HEK293 (cell line): ENCODE measurements around the gene PTGER3.

Source experiments
- CTCF ChIA-PET: fragments of 350-600 bp; formaldehyde crosslinking; extraction: SDS; loops from one replicate; lab custom pipeline; 2021; ENCODE audit warnings: antibody characterized with exemption; lab: Yijun Ruan, JAX
- POLR2A ChIA-PET: fragments of 300-600 bp; formaldehyde crosslinking; extraction: SDS; loops from one replicate; lab custom pipeline; 2020; ENCODE audit warnings: antibody characterized with exemption, inconsistent platforms; lab: Yijun Ruan, JAX
- H3K27ac ChIP-seq: fragments of 200-500 bp; sonication (Bioruptor generic); 2 replicates; pipeline ENCODE4 v1.5.1; 2014; ENCODE audit warnings: low read depth, low read length, control low read depth, inconsistent platforms; ENCODE audit errors: extremely low read depth
- H3K36me3 ChIP-seq, 2 experiments: fragments of 200-500 bp in 1 of 2; sonication (Bioruptor generic) in 1 of 2; 1 replicate in 1 of 2; 2 replicates in 1 of 2; pipeline ENCODE4 v1.5.1; 2014 to 2017; ENCODE audit warnings: inconsistent platforms in 2 of 2, low read length in 2 of 2; ENCODE audit not compliant: control insufficient read depth in 2 of 2, insufficient read depth in 1 of 2
- H3K4me1 ChIP-seq: fragments of 200-500 bp; sonication (Bioruptor generic); 2 replicates; pipeline ENCODE4 v1.5.1; 2014; ENCODE audit warnings: mild to moderate bottlenecking, low read length, inconsistent platforms; ENCODE audit not compliant: control insufficient read depth, insufficient read depth
- H3K4me3 ChIP-seq: 2 replicates; pipeline ENCODE4 v1.5.1; 2011; ENCODE audit warnings: low read depth, mild to moderate bottlenecking, control low read depth, low read length, moderate library complexity
- H3K9me3 ChIP-seq: fragments of 200-500 bp; sonication (Bioruptor generic); 2 replicates; pipeline ENCODE4 v1.5.1; 2014; ENCODE audit warnings: low read depth, low read length, inconsistent platforms; ENCODE audit not compliant: control insufficient read depth, insufficient read depth
- GLI2 ChIP-seq: fragments of 450-650 bp; formaldehyde crosslinking; IDR thresholded peaks from 2 replicates; pipeline ENCODE4; 2017; ENCODE audit warnings: missing biosample characterization, missing genetic modification characterization, low read depth, borderline replicate concordance
- MYNN ChIP-seq: fragments of 450-650 bp; formaldehyde crosslinking; IDR thresholded peaks from 2 replicates; pipeline ENCODE4 v1.5.1; 2016; ENCODE audit warnings: missing biosample characterization, missing genetic modification characterization, borderline replicate concordance
- PRDM1 ChIP-seq: fragments of 450-650 bp; formaldehyde crosslinking; IDR thresholded peaks from 2 replicates; pipeline ENCODE4; 2016; ENCODE audit warnings: missing biosample characterization, missing genetic modification characterization
- ZEB2 ChIP-seq: fragments of 450-650 bp; formaldehyde crosslinking; IDR thresholded peaks from 2 replicates; pipeline ENCODE4 v1.5.1; 2016; ENCODE audit warnings: missing biosample characterization, missing genetic modification characterization
- ZNF121 ChIP-seq: fragments of 450-650 bp; formaldehyde crosslinking; IDR thresholded peaks from 2 replicates; pipeline ENCODE4 v1.5.1; 2016; ENCODE audit warnings: missing biosample characterization, missing genetic modification characterization
- ZNF132 ChIP-seq: fragments of 450-650 bp; formaldehyde crosslinking; IDR thresholded peaks from 2 replicates; pipeline ENCODE4 v1.5.1; 2017; ENCODE audit warnings: missing biosample characterization, missing genetic modification characterization, borderline replicate concordance
- ZNF324 ChIP-seq: fragments of 450-650 bp; formaldehyde crosslinking; IDR thresholded peaks from 2 replicates; pipeline ENCODE4 v1.5.1; 2016; ENCODE audit warnings: missing biosample characterization, missing genetic modification characterization
- ZNF335 ChIP-seq: fragments of 450-650 bp; formaldehyde crosslinking; conservative IDR thresholded peaks from 2 replicates; pipeline ENCODE4 v1.5.1; 2016; ENCODE audit warnings: missing biosample characterization, missing genetic modification characterization
- ZNF514 ChIP-seq: fragments of 450-650 bp; formaldehyde crosslinking; IDR thresholded peaks from 2 replicates; pipeline ENCODE4 v1.5.1; 2016; ENCODE audit warnings: missing biosample characterization, missing genetic modification characterization
- ZNF558 ChIP-seq: fragments of 450-650 bp; formaldehyde crosslinking; IDR thresholded peaks from 2 replicates; pipeline ENCODE4 v1.5.1; 2016; ENCODE audit warnings: missing biosample characterization, missing genetic modification characterization
- ZNF660 ChIP-seq: fragments of 450-650 bp; IDR thresholded peaks from 2 replicates; pipeline ENCODE4 v1.5.1; 2018; ENCODE audit warnings: missing biosample characterization, mild to moderate bottlenecking, missing genetic modification characterization
- TF ChIP-seq, protein P1 (sequence below): fragments of 450-650 bp; formaldehyde crosslinking; IDR thresholded peaks from 2 replicates; pipeline ENCODE4 v1.5.1; 2016; ENCODE audit warnings: missing biosample characterization, missing genetic modification characterization, borderline replicate concordance
- TF ChIP-seq, protein P2 (sequence below): fragments of 450-650 bp; formaldehyde crosslinking; conservative IDR thresholded peaks from 2 replicates; pipeline ENCODE4 v1.5.1; 2016; ENCODE audit warnings: low read depth, missing biosample characterization, missing genetic modification characterization
- TF ChIP-seq, protein P3 (sequence below): fragments of 450-650 bp; formaldehyde crosslinking; IDR thresholded peaks from 2 replicates; pipeline ENCODE4 v1.5.1; 2016; ENCODE audit warnings: missing biosample characterization, missing genetic modification characterization
- TF ChIP-seq, protein P4 (sequence below): fragments of 450-650 bp; formaldehyde crosslinking; IDR thresholded peaks from 2 replicates; pipeline ENCODE4 v1.5.1; 2016; ENCODE audit warnings: missing biosample characterization, missing genetic modification characterization

PTGER3 gene

DNA sequence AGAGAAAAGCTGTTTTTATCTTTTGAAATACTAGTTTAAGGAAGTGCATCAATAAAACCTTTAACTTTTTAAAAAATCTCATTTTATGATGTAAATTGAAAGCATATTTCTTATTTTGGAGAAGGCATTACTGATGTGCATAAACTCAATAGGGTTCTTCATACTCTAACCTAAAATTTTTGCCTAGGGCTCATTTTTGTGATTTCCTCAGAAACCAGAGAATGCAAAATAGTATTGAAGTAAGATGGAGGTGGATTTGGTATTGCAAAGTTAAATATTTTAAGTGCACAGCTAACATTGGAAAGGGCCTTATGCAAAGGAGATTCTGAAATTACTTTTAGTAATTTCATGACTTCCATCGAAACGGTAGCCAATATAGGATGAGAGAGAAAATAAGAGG is 101.9 kb downstream of the PTGER3 start:
- no peaks in the 10 kb centered on the region for H3K4me1 ChIP-seq
- H3K36me3 ChIP-seq: no peaks in the 10 kb centered on the region
- ChIA-PET POLR2A (no interaction called here), CTCF (no interaction called here)
- no peaks in the 10 kb centered on the region for H3K9me3 ChIP-seq
- TF ChIP-seq ZNF514 (tag by site-specific recombination): no peak
- TF ChIP-seq ZNF121 (tag by site-specific recombination): no peak
- H3K27ac ChIP-seq: no peak overlapping the region
- no peak overlapping the region for H3K4me3 ChIP-seq

DNA sequence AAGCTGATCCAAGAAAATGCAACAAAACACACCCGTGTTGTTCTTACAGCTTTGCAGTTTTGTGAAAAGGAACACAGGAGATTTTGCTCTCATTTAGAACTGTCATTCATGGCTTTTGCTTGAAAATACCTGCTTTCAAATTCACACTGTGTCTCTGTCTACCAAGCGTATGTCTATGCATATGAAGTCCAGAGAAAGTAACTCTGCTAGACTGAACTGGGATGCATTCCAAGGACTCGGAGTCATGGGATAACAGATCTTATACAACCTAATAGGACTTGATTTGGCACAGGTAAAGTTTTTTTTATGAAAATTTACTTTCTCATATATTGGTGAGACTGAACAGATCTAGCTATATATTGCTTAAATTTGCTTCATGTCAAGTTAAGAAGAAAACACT is 102.4 kb downstream of the PTGER3 start:
- Histone ChIP-seq H3K36me3 (no peaks in the 10 kb centered on the region), H3K4me1 (no peaks in the 10 kb centered on the region), H3K27ac (no peak overlapping the region), H3K9me3 (no peaks in the 10 kb centered on the region), H3K4me3 (no peak overlapping the region)
- POLR2A ChIA-PET: no interaction called here
- no peak for TF ChIP-seq ZNF324
- no peak for TF ChIP-seq ZNF558
- no peak for TF ChIP-seq ZNF335 (tag by site-specific recombination)
- TF ChIP-seq MYNN (tag by site-specific recombination): no peak
- TF ChIP-seq, protein P1, sequence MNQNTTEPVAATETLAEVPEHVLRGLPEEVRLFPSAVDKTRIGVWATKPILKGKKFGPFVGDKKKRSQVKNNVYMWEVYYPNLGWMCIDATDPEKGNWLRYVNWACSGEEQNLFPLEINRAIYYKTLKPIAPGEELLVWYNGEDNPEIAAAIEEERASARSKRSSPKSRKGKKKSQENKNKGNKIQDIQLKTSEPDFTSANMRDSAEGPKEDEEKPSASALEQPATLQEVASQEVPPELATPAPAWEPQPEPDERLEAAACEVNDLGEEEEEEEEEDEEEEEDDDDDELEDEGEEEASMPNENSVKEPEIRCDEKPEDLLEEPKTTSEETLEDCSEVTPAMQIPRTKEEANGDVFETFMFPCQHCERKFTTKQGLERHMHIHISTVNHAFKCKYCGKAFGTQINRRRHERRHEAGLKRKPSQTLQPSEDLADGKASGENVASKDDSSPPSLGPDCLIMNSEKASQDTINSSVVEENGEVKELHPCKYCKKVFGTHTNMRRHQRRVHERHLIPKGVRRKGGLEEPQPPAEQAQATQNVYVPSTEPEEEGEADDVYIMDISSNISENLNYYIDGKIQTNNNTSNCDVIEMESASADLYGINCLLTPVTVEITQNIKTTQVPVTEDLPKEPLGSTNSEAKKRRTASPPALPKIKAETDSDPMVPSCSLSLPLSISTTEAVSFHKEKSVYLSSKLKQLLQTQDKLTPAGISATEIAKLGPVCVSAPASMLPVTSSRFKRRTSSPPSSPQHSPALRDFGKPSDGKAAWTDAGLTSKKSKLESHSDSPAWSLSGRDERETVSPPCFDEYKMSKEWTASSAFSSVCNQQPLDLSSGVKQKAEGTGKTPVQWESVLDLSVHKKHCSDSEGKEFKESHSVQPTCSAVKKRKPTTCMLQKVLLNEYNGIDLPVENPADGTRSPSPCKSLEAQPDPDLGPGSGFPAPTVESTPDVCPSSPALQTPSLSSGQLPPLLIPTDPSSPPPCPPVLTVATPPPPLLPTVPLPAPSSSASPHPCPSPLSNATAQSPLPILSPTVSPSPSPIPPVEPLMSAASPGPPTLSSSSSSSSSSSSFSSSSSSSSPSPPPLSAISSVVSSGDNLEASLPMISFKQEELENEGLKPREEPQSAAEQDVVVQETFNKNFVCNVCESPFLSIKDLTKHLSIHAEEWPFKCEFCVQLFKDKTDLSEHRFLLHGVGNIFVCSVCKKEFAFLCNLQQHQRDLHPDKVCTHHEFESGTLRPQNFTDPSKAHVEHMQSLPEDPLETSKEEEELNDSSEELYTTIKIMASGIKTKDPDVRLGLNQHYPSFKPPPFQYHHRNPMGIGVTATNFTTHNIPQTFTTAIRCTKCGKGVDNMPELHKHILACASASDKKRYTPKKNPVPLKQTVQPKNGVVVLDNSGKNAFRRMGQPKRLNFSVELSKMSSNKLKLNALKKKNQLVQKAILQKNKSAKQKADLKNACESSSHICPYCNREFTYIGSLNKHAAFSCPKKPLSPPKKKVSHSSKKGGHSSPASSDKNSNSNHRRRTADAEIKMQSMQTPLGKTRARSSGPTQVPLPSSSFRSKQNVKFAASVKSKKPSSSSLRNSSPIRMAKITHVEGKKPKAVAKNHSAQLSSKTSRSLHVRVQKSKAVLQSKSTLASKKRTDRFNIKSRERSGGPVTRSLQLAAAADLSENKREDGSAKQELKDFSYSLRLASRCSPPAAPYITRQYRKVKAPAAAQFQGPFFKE (tag by site-specific recombination): no peak
- no peak for TF ChIP-seq ZNF132 (tag by site-specific recombination)
- TF ChIP-seq, protein P2, sequence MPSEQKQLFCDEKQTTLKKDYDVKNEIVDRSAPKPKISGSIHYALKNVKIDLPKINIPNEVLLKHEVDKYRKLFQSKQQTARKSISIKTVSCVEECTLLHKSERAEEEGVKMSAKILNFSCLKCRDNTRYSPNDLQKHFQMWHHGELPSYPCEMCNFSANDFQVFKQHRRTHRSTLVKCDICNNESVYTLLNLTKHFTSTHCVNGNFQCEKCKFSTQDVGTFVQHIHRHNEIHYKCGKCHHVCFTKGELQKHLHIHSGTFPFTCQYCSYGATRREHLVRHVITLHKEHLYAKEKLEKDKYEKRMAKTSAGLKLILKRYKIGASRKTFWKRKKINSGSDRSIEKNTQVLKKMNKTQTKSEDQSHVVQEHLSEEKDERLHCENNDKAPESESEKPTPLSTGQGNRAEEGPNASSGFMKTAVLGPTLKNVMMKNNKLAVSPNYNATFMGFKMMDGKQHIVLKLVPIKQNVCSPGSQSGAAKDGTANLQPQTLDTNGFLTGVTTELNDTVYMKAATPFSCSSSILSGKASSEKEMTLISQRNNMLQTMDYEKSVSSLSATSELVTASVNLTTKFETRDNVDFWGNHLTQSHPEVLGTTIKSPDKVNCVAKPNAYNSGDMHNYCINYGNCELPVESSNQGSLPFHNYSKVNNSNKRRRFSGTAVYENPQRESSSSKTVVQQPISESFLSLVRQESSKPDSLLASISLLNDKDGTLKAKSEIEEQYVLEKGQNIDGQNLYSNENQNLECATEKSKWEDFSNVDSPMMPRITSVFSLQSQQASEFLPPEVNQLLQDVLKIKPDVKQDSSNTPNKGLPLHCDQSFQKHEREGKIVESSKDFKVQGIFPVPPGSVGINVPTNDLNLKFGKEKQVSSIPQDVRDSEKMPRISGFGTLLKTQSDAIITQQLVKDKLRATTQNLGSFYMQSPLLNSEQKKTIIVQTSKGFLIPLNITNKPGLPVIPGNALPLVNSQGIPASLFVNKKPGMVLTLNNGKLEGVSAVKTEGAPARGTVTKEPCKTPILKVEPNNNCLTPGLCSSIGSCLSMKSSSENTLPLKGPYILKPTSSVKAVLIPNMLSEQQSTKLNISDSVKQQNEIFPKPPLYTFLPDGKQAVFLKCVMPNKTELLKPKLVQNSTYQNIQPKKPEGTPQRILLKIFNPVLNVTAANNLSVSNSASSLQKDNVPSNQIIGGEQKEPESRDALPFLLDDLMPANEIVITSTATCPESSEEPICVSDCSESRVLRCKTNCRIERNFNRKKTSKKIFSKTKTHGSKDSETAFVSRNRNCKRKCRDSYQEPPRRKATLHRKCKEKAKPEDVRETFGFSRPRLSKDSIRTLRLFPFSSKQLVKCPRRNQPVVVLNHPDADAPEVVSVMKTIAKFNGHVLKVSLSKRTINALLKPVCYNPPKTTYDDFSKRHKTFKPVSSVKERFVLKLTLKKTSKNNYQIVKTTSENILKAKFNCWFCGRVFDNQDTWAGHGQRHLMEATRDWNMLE (tag by site-specific recombination): no peak
- no peak for TF ChIP-seq ZNF660 (tag by site-specific recombination)
- no peak for TF ChIP-seq ZEB2
- TF ChIP-seq, protein P3, sequence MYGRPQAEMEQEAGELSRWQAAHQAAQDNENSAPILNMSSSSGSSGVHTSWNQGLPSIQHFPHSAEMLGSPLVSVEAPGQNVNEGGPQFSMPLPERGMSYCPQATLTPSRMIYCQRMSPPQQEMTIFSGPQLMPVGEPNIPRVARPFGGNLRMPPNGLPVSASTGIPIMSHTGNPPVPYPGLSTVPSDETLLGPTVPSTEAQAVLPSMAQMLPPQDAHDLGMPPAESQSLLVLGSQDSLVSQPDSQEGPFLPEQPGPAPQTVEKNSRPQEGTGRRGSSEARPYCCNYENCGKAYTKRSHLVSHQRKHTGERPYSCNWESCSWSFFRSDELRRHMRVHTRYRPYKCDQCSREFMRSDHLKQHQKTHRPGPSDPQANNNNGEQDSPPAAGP (tag by site-specific recombination): no peak
- no peak for TF ChIP-seq PRDM1 (tag by site-specific recombination)
- TF ChIP-seq, protein P4, sequence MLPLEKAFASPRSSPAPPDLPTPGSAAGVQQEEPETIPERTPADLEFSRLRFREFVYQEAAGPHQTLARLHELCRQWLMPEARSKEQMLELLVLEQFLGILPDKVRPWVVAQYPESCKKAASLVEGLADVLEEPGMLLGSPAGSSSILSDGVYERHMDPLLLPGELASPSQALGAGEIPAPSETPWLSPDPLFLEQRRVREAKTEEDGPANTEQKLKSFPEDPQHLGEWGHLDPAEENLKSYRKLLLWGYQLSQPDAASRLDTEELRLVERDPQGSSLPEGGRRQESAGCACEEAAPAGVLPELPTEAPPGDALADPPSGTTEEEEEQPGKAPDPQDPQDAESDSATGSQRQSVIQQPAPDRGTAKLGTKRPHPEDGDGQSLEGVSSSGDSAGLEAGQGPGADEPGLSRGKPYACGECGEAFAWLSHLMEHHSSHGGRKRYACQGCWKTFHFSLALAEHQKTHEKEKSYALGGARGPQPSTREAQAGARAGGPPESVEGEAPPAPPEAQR (tag by site-specific recombination): no peak
- no peak for TF ChIP-seq GLI2 (tag by site-specific recombination)
- CTCF ChIA-PET: no interaction called here
